ENCODE measurements around the gene CLBA1. TPM values are rescaled to one million over a fixed set of nuclear protein-coding genes. Genes with fewer than 3 reads are reported as not detected.

CLBA1 gene
- polyA plus RNA-seq, 2 of the 4 experiments (the other 2 are of a cell fraction) = 11.5 to 12.0 TPM

DNA sequence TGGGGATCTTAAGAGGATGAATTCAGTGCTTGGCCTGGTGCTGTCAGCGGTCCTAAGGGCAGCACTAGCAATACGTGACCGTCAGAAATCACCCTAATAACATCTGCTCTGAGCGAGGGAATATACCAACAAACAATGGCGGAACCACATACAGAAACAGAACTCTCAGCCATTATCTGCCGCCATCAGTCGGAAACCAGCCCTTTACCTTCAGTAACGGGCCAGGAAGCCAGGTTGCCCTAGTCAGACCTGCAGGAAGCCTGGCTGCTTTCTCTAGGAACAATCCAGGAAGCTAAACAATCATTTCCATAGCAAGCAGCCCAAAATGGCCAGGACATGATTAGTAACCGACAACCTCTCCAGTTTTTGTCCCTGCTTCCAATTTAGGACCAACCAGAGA is 29.7 kb downstream of the CLBA1 start:
- peak overlapping the region; percentile 19 for H3K4me2 ChIP-seq
- ATAC-seq = no peak
- TF ChIP-seq ZSCAN20 (CRISPR knock-in tag; IDR thresholded peaks at IDR 0.05) = no peak
- TF ChIP-seq NR3C1 (IDR thresholded peaks at IDR 0.05) = no peak
- TF ChIP-seq EHMT2 (IDR thresholded peaks at IDR 0.05; ENCODE audit: low read depth) = no peak
- TF ChIP-seq, protein P1, sequence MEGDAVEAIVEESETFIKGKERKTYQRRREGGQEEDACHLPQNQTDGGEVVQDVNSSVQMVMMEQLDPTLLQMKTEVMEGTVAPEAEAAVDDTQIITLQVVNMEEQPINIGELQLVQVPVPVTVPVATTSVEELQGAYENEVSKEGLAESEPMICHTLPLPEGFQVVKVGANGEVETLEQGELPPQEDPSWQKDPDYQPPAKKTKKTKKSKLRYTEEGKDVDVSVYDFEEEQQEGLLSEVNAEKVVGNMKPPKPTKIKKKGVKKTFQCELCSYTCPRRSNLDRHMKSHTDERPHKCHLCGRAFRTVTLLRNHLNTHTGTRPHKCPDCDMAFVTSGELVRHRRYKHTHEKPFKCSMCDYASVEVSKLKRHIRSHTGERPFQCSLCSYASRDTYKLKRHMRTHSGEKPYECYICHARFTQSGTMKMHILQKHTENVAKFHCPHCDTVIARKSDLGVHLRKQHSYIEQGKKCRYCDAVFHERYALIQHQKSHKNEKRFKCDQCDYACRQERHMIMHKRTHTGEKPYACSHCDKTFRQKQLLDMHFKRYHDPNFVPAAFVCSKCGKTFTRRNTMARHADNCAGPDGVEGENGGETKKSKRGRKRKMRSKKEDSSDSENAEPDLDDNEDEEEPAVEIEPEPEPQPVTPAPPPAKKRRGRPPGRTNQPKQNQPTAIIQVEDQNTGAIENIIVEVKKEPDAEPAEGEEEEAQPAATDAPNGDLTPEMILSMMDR (IDR thresholded peaks at IDR 0.05) = no peak
- TF ChIP-seq NFE2L2 (conservative IDR thresholded peaks at IDR 0.05; ENCODE audit: low read length) = no peak
- TF ChIP-seq, protein P2, sequence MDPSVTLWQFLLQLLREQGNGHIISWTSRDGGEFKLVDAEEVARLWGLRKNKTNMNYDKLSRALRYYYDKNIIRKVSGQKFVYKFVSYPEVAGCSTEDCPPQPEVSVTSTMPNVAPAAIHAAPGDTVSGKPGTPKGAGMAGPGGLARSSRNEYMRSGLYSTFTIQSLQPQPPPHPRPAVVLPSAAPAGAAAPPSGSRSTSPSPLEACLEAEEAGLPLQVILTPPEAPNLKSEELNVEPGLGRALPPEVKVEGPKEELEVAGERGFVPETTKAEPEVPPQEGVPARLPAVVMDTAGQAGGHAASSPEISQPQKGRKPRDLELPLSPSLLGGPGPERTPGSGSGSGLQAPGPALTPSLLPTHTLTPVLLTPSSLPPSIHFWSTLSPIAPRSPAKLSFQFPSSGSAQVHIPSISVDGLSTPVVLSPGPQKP (IDR thresholded peaks at IDR 0.05; ENCODE audit: low read depth, low read length) = no peak
- TF ChIP-seq CHD2 (IDR thresholded peaks at IDR 0.05; ENCODE audit: low read length, partially characterized antibody) = no peak
- no peak for TF ChIP-seq SMC3 (IDR thresholded peaks at IDR 0.05)
- no peak for TF ChIP-seq GATA3 (IDR thresholded peaks at IDR 0.05; ENCODE audit: borderline replicate concordance)
- ChIA-PET CTCF (interaction anchor here (0.6 to 28.5 kb wide), 8 partner anchors 9 to 72 kb away, joined by 3 to 509 read pairs (median 7); no protein-coding TSS in a partner anchor), POLR2A (no interaction called here)
- no peak overlapping the region for H3K4me3 ChIP-seq
- no peak for FAIRE-seq
- no peaks in the 10 kb centered on the region for H3K9me3 ChIP-seq
- H3K4me1 ChIP-seq = peaks cover 72% of the 10 kb centered on the region
- WGBS (ENCODE audit: missing lambda C conversion rate) = 76% methylated on average over 9 of the region's 9 CpGs
- H3K27ac ChIP-seq = peak overlapping the region in 1 of 2 experiments; percentile 25; a peak in 2 of 6 replicates
- DNase-seq (ENCODE audit: low read depth in 1 of 2, low spot score in 1 of 2) = no peak

- DNase-seq (ENCODE audit: low read depth in 1 of 2, low spot score in 1 of 2) (no peak), FAIRE-seq (no peak), ATAC-seq (no peak)
- Histone ChIP-seq H3K27ac (0 out of 6 replicates have a peak overlapping the region, but pooled peaks of 1 of the 2 experiments have one; percentile 18), H3K4me3 (no peak overlapping the region), H3K9me3 (no peaks in the 10 kb centered on the region), H3K4me2 (peak overlapping the region; percentile 6; the same call in 1 of the 3 replicates), H3K4me1 (peaks cover 72% of the 10 kb centered on the region)
- ChIA-PET CTCF (interaction anchor here (1.0 to 28.5 kb wide), 7 partner anchors 10 to 119 kb away, joined by 4 to 509 read pairs (median 7); no protein-coding TSS in a partner anchor), POLR2A (no interaction called here)
- TF ChIP-seq FOSL2 (IDR thresholded peaks at IDR 0.05) (no peak), FOSL2 (CRISPR knock-in tag; IDR thresholded peaks at IDR 0.05) (no peak), NPAS2 (CRISPR knock-in tag; IDR thresholded peaks at IDR 0.05; ENCODE audit: borderline replicate concordance) (no peak), GATA3 (IDR thresholded peaks at IDR 0.05; ENCODE audit: borderline replicate concordance) (no peak), ZNF302 (CRISPR knock-in tag; IDR thresholded peaks at IDR 0.05) (no peak), BHLHE40 (IDR thresholded peaks at IDR 0.05; ENCODE audit: low read depth, low read length) (no peak), POLR2A (IDR thresholded peaks at IDR 0.05; ENCODE audit: low read length) (no peak), SMC3 (IDR thresholded peaks at IDR 0.05) (no peak), PHF8 (IDR thresholded peaks at IDR 0.05; ENCODE audit: borderline replicate concordance, low read depth) (no peak), HOXA7 (CRISPR knock-in tag; IDR thresholded peaks at IDR 0.05) (no peak), FOXS1 (CRISPR knock-in tag; IDR thresholded peaks at IDR 0.05) (no peak), PBX3 (IDR thresholded peaks at IDR 0.05) (no peak), HOXB13 (CRISPR knock-in tag; IDR thresholded peaks at IDR 0.05; ENCODE audit: low read depth) (no peak), ESRRA (IDR thresholded peaks at IDR 0.05; ENCODE audit: borderline replicate concordance, low read length) (no peak), EHMT2 (IDR thresholded peaks at IDR 0.05; ENCODE audit: low read depth) (no peak), POLR2AphosphoS2 (conservative IDR thresholded peaks at IDR 0.05; ENCODE audit: low read length) (no peak), HES2 (IDR thresholded peaks at IDR 0.05) (no peak)
- TF ChIP-seq, protein P3, sequence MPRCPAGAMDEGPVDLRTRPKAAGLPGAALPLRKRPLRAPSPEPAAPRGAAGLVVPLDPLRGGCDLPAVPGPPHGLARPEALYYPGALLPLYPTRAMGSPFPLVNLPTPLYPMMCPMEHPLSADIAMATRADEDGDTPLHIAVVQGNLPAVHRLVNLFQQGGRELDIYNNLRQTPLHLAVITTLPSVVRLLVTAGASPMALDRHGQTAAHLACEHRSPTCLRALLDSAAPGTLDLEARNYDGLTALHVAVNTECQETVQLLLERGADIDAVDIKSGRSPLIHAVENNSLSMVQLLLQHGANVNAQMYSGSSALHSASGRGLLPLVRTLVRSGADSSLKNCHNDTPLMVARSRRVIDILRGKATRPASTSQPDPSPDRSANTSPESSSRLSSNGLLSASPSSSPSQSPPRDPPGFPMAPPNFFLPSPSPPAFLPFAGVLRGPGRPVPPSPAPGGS (IDR thresholded peaks at IDR 0.05) = no peak
- TF ChIP-seq, protein P4, sequence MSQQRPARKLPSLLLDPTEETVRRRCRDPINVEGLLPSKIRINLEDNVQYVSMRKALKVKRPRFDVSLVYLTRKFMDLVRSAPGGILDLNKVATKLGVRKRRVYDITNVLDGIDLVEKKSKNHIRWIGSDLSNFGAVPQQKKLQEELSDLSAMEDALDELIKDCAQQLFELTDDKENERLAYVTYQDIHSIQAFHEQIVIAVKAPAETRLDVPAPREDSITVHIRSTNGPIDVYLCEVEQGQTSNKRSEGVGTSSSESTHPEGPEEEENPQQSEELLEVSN (IDR thresholded peaks at IDR 0.05; ENCODE audit: borderline replicate concordance, low read depth) = no peak
- WGBS (ENCODE audit: missing lambda C conversion rate) = 84% methylated on average over 6 of the region's 6 CpGs
Measured at GRCh38 chr14:105015905-105016304, 30.3 kb downstream of the CLBA1 start.
